ENCODE measurements around the gene ZNF594. TPM values are rescaled to one million over a fixed set of nuclear protein-coding genes. Genes with fewer than 3 reads are reported as not detected.

The ZNF594 gene
- total RNA-seq, 1 experiment from 2014 or later: 12.5 TPM

GRCh38 chr17:5198472-5198871 is 6.8 kb upstream of the ZNF594 start:
- no peak overlapping the region for H3K4me3 Mint-ChIP-seq

More at GRCh38 chr17:5198472-5198871, 6.8 kb upstream of the ZNF594 start:
- H2BK12ac ChIP-seq (ENCODE audit: insufficient read length, low read depth, low read length): no peak overlapping the region
- H2AFZ ChIP-seq (ENCODE audit: low read length): no peak overlapping the region
- H3K23me2 ChIP-seq (ENCODE audit: insufficient read length, low read depth, low read length, poor library complexity, severe bottlenecking): no peaks in the 10 kb centered on the region
- Mint-ChIP-seq H3K4me1 (no peaks in the 10 kb centered on the region), H3K36me3 (ENCODE audit: insufficient read depth in 1 of 3, low read depth in 3 of 3) (no peaks in the 10 kb centered on the region), H3K27me3 (ENCODE audit: low read depth) (0 out of 2 replicates have a peak, but pooled peaks cover 2% of the 10 kb centered on the region), H3K27ac (no peak overlapping the region), H3K9me3 (no peaks in the 10 kb centered on the region)
- H4K20me1 ChIP-seq (ENCODE audit: control insufficient read depth, insufficient read depth, insufficient read length): no peaks in the 10 kb centered on the region
- no peak overlapping the region for H3K56ac ChIP-seq (ENCODE audit: insufficient read length, low read depth, low read length)
- no peaks in the 10 kb centered on the region for H3K27me3 ChIP-seq (ENCODE audit: insufficient read depth, low read length)
- no peaks in the 10 kb centered on the region for H3K9me3 ChIP-seq (ENCODE audit: control insufficient read depth, low read depth, low read length)
- H2BK20ac ChIP-seq (ENCODE audit: low read depth, low read length, poor library complexity, severe bottlenecking): no peak overlapping the region
- H3K4me1 ChIP-seq (ENCODE audit: insufficient read depth, low read length): no peaks in the 10 kb centered on the region
- no peak overlapping the region; the same call in 1 of the 2 replicates for H3K14ac ChIP-seq (ENCODE audit: insufficient read depth, low read length)
- no peak overlapping the region for H3K18ac ChIP-seq (ENCODE audit: insufficient read length, low read depth, low read length)
- H3T11ph ChIP-seq (ENCODE audit: low read length): no peak overlapping the region
- H4K91ac ChIP-seq (ENCODE audit: insufficient read length, low read depth, low read length): no peak overlapping the region
- no peak overlapping the region for H2BK15ac ChIP-seq (ENCODE audit: low read depth, low read length)
- no peak overlapping the region for H3K4ac ChIP-seq (ENCODE audit: low read depth, low read length)
- DNase-seq: no peak
- H4K8ac ChIP-seq (replicated peaks; ENCODE audit: insufficient read length, low read depth, low read length): no peak overlapping the region
- TF ChIP-seq CTCF (conservative IDR thresholded peaks at IDR 0.05): no peak
- WGBS (ENCODE audit: extremely low coverage, insufficient read length, low lambda C conversion rate): no CpG with 5 or more reads among the region's 7 CpGs
- H3K79me1 ChIP-seq (ENCODE audit: insufficient read depth, low read depth, low read length, poor library complexity, severe bottlenecking): no peaks in the 10 kb centered on the region
- H3K4me2 ChIP-seq (ENCODE audit: insufficient read depth, insufficient read length, low read length): no peak overlapping the region
- H3K27ac ChIP-seq (ENCODE audit: insufficient read length, low read depth, low read length): no peak overlapping the region
- no peak overlapping the region for H2BK5ac ChIP-seq (ENCODE audit: insufficient read length, low read length)
- H4K5ac ChIP-seq (ENCODE audit: insufficient read length, low read depth, low read length): no peak overlapping the region
- H3K9ac ChIP-seq (ENCODE audit: extremely low read depth, insufficient read length, low read length): no peak overlapping the region
- H3K23ac ChIP-seq (ENCODE audit: insufficient read length, low read depth, low read length): no peak overlapping the region
- no peak overlapping the region for H2BK120ac ChIP-seq (ENCODE audit: low read depth, low read length, poor library complexity, severe bottlenecking)
- no peaks in the 10 kb centered on the region for H3K79me2 ChIP-seq (ENCODE audit: insufficient read depth, low read length)
- H2AK5ac ChIP-seq (ENCODE audit: insufficient read length, low read length): no peak overlapping the region

All from H9 (cell line).